HL-60/S4 (cell line): Measurements from ENCODE around the gene TMCC2.

Experiments used
- in situ Hi-C: fragments of 300-500 bp; cut with MboI; formaldehyde crosslinking; loops from 2 replicates; pipeline ENCODE4 v1.14.3; 2022; ENCODE audit warnings: low sequenced_read_pairs

Gene TMCC2

GRCh38 chr1:205318231-205318991 lies 90.7 kb downstream of the TMCC2 start:
- in situ Hi-C loops = no loop called here

- in situ Hi-C loops = loop anchor here (5.0 kb wide), 1 partner anchor 42 kb away; no protein-coding TSS in a partner anchor
Observed at GRCh38 chr1:205319081-205320018, 91.6 kb downstream of the TMCC2 start.

GRCh38 chr1:205321162-205321958 lies 93.6 kb downstream of the TMCC2 start, which contains the start of gene NUAK2:
Gene NUAK2 (minus strand): TSS chr1:205321745. CDS start chr1:205321628, 117 bp downstream.
- in situ Hi-C loops = loop anchor here (5.0 kb wide), 1 partner anchor 44 kb away; no protein-coding TSS in a partner anchor

GRCh38 chr1:205321959-205322283 lies 94.2 kb downstream of the TMCC2 start:
- in situ Hi-C loops = loop anchor here (5.0 kb wide), 1 partner anchor 45 kb away; no protein-coding TSS in a partner anchor
